Urinary bladder (tissue), 4 donors: ENCODE results near the gene THADA. TPM values are rescaled to one million over a fixed set of nuclear protein-coding genes. Genes with fewer than 3 reads are reported as not detected.

Source experiments
- DNase-seq: peaks from one replicate; pipeline ENCODE4 v3.0.0-alpha.2; 2015; ENCODE audit errors: extremely low spot score
- H3K27ac ChIP-seq: one replicate; pipeline ENCODE4 v1.5.1; 2013; ENCODE audit warnings: low read depth, mild to moderate bottlenecking, moderate library complexity
- H3K36me3 ChIP-seq: one replicate; pipeline ENCODE4 v1.6.1; 2013; ENCODE audit warnings: mild to moderate bottlenecking, moderate library complexity; ENCODE audit not compliant: insufficient read depth
- H3K4me1 ChIP-seq: one replicate; pipeline ENCODE4 v1.6.1; 2013; ENCODE audit warnings: mild to moderate bottlenecking, moderate library complexity; ENCODE audit not compliant: insufficient read depth
- H3K4me3 ChIP-seq: one replicate; pipeline ENCODE4 v1.5.1; 2013; ENCODE audit warnings: low read depth, low read length
- WGBS: extraction: QIAGEN DNeasy Blood & Tissue Kit; methylation state at CpG from one replicate; pipeline ENCODE4 v1.1.7; 2013; 5-methylcytosine and 5-hydroxymethylcytosine counted together
- polyA plus RNA-seq: library from polyadenylated mRNA; stranded (reverse); fragments of 200-250 nt; gene quantifications from one replicate; pipeline ENCODE4 v1.2.3, GENCODE V29; 2013
- total RNA-seq: library from RNA; depleted of rRNA; stranded (reverse); fragments of >200 nt; gene quantifications from one replicate; pipeline ENCODE4 v1.2.3, GENCODE V29; 2014
- donor health status: healthy with polysubstance abuse.
- donor health status: healthy.

Gene THADA
- total and polyA plus RNA-seq, 2 donors: 12.2 to 71.6 TPM

DNA sequence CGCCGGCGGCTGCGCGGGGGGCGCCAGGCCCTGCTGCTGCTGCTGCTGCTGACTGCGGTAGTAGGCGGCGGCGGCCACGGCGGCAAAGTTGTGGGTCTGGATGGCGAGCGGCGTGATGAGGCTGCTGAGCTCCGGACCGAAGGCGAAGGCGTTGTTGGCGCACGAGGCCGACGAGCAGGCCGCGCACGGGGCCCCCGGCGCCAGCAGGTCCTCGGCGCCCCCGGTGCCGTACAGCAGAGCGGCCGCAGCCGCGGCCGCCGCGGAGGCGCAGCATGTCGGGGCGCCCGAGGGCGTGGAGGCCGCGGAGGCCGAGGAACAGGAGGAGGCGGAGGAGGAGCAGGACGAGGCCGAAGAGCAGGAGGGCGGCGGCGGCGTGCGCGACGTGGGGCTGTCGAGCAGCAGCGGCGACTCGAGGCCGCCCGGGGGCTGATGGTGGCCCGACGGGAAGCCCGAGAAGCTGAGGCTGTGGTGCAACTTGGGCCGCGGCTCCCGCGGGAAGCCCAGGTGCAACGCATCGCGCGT lies 371.2 kb downstream of the THADA start:
- no peak for DNase-seq
- under 1% methylated on average over 74 of the region's 74 CpGs for WGBS

GRCh38 chr2:43224131-43224570 lies 371.7 kb downstream of the THADA start:
- H3K36me3 ChIP-seq: peaks cover 3% of the 10 kb centered on the region
- DNase-seq: peak; percentile 55
- peak overlapping the region; percentile 96 for H3K27ac ChIP-seq
- H3K4me1 ChIP-seq: no peaks in the 10 kb centered on the region
- H3K4me3 ChIP-seq: peak overlapping the region; percentile 97
- under 1% methylated on average over 41 of the region's 41 CpGs for WGBS

More for the DNA sequence above, 371.2 kb downstream of the THADA start:
- H3K27ac ChIP-seq: peak overlapping the region; percentile 96
- peaks cover 3% of the 10 kb centered on the region for H3K36me3 ChIP-seq
- no peaks in the 10 kb centered on the region for H3K4me1 ChIP-seq
- H3K4me3 ChIP-seq: peak overlapping the region; percentile 97

- H3K36me3 ChIP-seq: peaks cover 3% of the 10 kb centered on the region
- H3K4me1 ChIP-seq: no peaks in the 10 kb centered on the region
- WGBS: 10% methylated on average over 4 of the region's 4 CpGs
- peak; percentile 6 for DNase-seq
- peak overlapping the region; percentile 97 for H3K4me3 ChIP-seq
- H3K27ac ChIP-seq: peak overlapping the region; percentile 96
These were observed 372.3 kb downstream of the THADA start for GRCh38 chr2:43223521-43224001.

DNA sequence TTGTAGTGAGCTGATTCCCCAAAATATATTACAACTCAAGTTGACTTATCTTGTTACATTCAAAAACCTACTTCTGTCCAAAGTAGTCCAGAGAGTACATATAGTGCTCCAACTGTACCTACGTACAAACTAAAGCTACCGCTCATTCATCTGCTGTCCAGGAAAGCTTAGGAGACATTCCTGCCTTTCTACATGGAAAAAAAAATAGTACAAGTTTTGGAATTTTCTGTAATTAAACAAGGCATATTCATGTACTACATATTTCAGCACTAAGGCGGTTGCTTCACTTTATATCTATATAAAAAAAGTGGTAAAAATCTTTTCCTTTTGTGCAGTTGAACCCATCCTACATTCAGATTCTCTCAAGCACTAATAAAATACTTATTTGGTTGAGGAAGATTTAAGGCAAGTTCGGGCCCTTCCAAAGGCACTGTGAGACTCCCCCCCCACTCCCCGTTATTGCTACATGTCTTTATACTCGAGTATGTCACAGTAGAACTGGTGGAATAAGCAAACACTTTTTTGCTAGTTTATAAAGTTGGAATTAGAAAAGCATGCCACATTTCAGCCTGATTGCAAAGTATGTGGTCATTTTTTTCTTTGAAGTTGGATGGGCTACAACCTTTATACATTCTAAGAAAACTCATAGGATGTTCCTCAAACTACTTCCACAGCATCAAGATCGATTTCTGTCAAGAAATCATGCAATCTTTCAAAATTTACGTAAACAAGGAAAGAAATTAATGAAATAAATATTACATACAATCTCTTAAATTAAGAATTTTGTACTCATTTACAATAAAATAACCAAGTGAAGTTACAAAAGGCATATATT lies 373.1 kb downstream of the THADA start:
- H3K36me3 ChIP-seq: peaks cover 3% of the 10 kb centered on the region
- H3K4me3 ChIP-seq: peak overlapping the region; percentile 45
- peak overlapping the region; percentile 53 for H3K27ac ChIP-seq
- DNase-seq: peak; percentile 28
- 7% methylated on average over 8 of the region's 8 CpGs for WGBS
- H3K4me1 ChIP-seq: no peaks in the 10 kb centered on the region

DNA sequence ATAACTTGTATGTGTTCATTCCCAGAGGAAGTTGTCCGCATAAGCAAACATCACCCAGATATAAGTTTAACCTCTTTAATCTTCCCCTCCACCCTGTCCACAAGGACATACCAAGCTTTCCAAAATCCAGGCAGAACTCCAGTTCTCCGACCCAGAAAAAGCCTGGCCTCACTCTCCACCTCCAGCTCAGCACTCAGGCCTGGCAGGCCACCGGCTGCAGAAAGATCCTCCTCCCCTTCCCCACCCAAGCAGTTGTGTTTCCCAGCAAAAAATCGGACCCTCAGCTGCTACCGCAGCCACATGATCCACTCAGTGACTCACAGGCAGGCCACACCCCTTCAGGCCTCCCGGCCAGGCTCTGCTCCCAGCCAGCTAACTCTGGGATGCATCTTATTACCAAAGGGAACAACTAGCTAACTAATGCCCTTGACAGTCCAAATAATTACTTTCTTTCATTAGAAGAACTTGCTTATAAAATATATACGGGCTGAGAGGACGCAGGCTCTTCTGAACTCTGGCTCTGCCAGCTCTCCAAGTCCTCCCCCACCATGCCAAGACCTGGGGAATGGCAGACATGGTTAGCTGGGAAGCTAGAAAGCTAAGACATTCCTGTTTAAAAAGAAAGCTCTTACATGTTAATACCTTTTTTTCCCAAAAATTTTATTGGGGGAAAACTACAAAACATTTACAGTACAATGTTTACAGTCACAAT lies 373.9 kb downstream of the THADA start:
- peak; percentile 93 for DNase-seq
- WGBS: under 1% methylated on average over 8 of the region's 8 CpGs
- H3K36me3 ChIP-seq: peaks cover 3% of the 10 kb centered on the region
- H3K4me1 ChIP-seq: no peaks in the 10 kb centered on the region
- H3K4me3 ChIP-seq: peak overlapping the region; percentile 45
- peak overlapping the region; percentile 95 for H3K27ac ChIP-seq

GRCh38 chr2:43221124-43221762 lies 374.6 kb downstream of the THADA start:
- H3K4me3 ChIP-seq: peak overlapping the region; percentile 45
- peak; percentile 84 for DNase-seq
- WGBS: 1% methylated on average over 16 of the region's 16 CpGs
- H3K4me1 ChIP-seq: no peaks in the 10 kb centered on the region
- H3K27ac ChIP-seq: peak overlapping the region; percentile 95
- peaks cover 3% of the 10 kb centered on the region for H3K36me3 ChIP-seq

DNA sequence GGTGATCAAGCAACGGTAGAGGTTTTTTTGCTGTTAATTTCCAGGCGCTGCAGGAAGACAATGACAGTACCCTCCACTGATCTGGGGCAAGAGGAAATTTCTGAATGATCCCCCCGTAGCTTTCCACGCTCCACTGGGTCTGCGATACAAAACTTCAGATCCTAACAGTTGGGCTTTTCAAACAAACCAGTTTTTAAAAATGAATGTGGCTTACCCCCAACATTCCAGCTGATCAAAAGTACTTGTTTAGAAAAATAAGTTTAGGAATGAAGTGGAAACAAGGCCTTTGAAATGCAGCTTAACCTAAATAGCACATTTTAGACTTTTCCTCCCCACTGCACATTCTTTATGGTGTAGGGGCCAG lies 375.1 kb downstream of the THADA start:
- no peaks in the 10 kb centered on the region for H3K4me1 ChIP-seq
- 19% methylated on average over 5 of the region's 5 CpGs for WGBS
- peak overlapping the region; percentile 45 for H3K4me3 ChIP-seq

GRCh38 chr2:43220229-43220751 lies 375.5 kb downstream of the THADA start:
- DNase-seq: peak; percentile 36
- Histone ChIP-seq H3K4me1 (no peaks in the 10 kb centered on the region), H3K4me3 (peak overlapping the region; percentile 45), H3K36me3 (peaks cover 3% of the 10 kb centered on the region), H3K27ac (peak overlapping the region; percentile 95)
- WGBS: 2% methylated on average over 10 of the region's 10 CpGs

More for the DNA sequence above, 375.1 kb downstream of the THADA start:
- Histone ChIP-seq H3K36me3 (peaks cover 3% of the 10 kb centered on the region), H3K27ac (peak overlapping the region; percentile 95)
- no peak for DNase-seq

GRCh38 chr2:43219383-43220228 lies 376.2 kb downstream of the THADA start:
- H3K4me1 ChIP-seq: no peaks in the 10 kb centered on the region
- peak; percentile 69 for DNase-seq
- 4% methylated on average over 35 of the region's 35 CpGs for WGBS
- H3K36me3 ChIP-seq: peaks cover 3% of the 10 kb centered on the region
- peak overlapping the region; percentile 95 for H3K27ac ChIP-seq
- peak overlapping the region; percentile 28 for H3K4me3 ChIP-seq

- peak overlapping the region; percentile 28 for H3K4me3 ChIP-seq
- no peaks in the 10 kb centered on the region for H3K4me1 ChIP-seq
- peak overlapping the region; percentile 95 for H3K27ac ChIP-seq
- WGBS: 20% methylated on average over 8 of the region's 8 CpGs
- no peak for DNase-seq
- H3K36me3 ChIP-seq: no peaks in the 10 kb centered on the region
These were observed 377.0 kb downstream of the THADA start for GRCh38 chr2:43218702-43219382.

DNA sequence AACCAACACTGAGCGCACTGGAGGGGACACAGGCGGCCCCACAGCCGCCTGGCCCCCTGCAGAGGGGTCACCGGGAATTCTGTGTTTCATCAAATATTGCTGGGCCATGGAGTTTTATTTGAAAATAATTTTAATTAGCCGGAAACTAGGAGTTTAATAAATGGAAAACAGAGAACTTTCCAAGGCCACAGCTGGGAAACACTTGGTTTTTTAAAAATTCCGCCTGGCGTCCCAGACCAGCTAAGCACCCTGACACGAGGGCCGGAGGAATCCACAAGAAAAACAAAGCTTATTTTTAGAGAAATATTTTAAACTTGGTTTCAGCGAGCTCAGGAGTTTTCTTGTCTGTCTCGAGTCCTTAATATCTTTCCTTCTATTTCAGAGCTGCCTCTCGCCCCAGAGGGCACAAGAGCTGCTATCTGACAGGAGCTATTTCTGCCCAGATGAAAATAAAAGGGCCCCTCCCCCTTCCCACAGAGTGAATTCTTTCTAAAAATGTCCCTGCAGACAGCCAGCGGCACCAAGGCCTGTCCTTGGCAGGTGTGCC lies 377.6 kb downstream of the THADA start:
- no peak for DNase-seq
- Histone ChIP-seq H3K4me3 (no peak overlapping the region), H3K4me1 (no peaks in the 10 kb centered on the region), H3K27ac (peak overlapping the region; percentile 95), H3K36me3 (no peaks in the 10 kb centered on the region)
- 16% methylated on average over 13 of the region's 13 CpGs for WGBS
